ENCODE results near the gene PCGF3.
A peak's percentile ranks its signal among the peaks of the same experiment; 100 is the strongest.

Gene PCGF3

GRCh38 chr4:723751-724530, 18.3 kb downstream of the PCGF3 start:
- TF ChIP-seq, protein P1, sequence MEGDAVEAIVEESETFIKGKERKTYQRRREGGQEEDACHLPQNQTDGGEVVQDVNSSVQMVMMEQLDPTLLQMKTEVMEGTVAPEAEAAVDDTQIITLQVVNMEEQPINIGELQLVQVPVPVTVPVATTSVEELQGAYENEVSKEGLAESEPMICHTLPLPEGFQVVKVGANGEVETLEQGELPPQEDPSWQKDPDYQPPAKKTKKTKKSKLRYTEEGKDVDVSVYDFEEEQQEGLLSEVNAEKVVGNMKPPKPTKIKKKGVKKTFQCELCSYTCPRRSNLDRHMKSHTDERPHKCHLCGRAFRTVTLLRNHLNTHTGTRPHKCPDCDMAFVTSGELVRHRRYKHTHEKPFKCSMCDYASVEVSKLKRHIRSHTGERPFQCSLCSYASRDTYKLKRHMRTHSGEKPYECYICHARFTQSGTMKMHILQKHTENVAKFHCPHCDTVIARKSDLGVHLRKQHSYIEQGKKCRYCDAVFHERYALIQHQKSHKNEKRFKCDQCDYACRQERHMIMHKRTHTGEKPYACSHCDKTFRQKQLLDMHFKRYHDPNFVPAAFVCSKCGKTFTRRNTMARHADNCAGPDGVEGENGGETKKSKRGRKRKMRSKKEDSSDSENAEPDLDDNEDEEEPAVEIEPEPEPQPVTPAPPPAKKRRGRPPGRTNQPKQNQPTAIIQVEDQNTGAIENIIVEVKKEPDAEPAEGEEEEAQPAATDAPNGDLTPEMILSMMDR (IDR thresholded peaks at IDR 0.05; ENCODE audit: low read length, missing control alignments), result no peak
- H3K4me3 ChIP-seq (replicated peaks; ENCODE audit: low read depth, low read length), result no peak overlapping the region
- DNase-seq (ENCODE audit: low read depth), result no peak

- H3K4me3 ChIP-seq (replicated peaks; ENCODE audit: low read depth, low read length), result no peak overlapping the region
- TF ChIP-seq, protein P1 (IDR thresholded peaks at IDR 0.05; ENCODE audit: low read length, missing control alignments), result no peak
- DNase-seq (ENCODE audit: low read depth), result no peak
Observed at GRCh38 chr4:725391-726234, 20.0 kb downstream of the PCGF3 start.

- H3K4me3 ChIP-seq (replicated peaks; ENCODE audit: low read depth, low read length), result no peak overlapping the region
- peak; percentile 80 for DNase-seq (ENCODE audit: low read depth)
- TF ChIP-seq, protein P1 (IDR thresholded peaks at IDR 0.05; ENCODE audit: low read length, missing control alignments), result no peak
Observed at GRCh38 chr4:726235-726787, 20.7 kb downstream of the PCGF3 start.

- H3K4me3 ChIP-seq (replicated peaks; ENCODE audit: low read depth, low read length), result no peak overlapping the region
- no peak for DNase-seq (ENCODE audit: low read depth)
Observed at GRCh38 chr4:726838-727237, 21.2 kb downstream of the PCGF3 start.

DNA sequence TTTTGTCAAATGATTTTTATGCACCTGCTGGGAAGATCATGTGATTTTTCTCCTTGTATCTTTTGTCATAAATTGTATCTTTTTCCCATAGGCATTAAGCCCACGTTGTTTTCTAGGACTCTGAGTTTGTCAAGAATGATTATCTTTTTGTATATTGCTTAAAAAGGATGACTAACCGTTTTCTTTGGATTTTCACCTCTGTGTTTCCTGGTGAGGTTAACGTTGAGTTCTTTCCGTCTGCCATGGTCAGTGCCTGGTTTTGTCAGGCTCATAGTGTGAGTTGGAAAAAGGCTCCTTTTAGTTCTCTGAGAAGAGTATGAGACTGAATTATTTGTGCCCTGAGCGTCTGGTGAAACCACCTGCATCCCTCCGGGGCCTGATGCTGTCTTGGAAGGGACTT, 21.9 kb downstream of the PCGF3 start:
- TF ChIP-seq, protein P1 (IDR thresholded peaks at IDR 0.05; ENCODE audit: low read length, missing control alignments), result no peak
- no peak overlapping the region for H3K4me3 ChIP-seq (replicated peaks; ENCODE audit: low read depth, low read length)
- DNase-seq (ENCODE audit: low read depth), result peak; percentile 44

More at GRCh38 chr4:726838-727237, 21.2 kb downstream of the PCGF3 start:
- TF ChIP-seq, protein P1 (IDR thresholded peaks at IDR 0.05; ENCODE audit: low read length, missing control alignments), result no peak

DNA sequence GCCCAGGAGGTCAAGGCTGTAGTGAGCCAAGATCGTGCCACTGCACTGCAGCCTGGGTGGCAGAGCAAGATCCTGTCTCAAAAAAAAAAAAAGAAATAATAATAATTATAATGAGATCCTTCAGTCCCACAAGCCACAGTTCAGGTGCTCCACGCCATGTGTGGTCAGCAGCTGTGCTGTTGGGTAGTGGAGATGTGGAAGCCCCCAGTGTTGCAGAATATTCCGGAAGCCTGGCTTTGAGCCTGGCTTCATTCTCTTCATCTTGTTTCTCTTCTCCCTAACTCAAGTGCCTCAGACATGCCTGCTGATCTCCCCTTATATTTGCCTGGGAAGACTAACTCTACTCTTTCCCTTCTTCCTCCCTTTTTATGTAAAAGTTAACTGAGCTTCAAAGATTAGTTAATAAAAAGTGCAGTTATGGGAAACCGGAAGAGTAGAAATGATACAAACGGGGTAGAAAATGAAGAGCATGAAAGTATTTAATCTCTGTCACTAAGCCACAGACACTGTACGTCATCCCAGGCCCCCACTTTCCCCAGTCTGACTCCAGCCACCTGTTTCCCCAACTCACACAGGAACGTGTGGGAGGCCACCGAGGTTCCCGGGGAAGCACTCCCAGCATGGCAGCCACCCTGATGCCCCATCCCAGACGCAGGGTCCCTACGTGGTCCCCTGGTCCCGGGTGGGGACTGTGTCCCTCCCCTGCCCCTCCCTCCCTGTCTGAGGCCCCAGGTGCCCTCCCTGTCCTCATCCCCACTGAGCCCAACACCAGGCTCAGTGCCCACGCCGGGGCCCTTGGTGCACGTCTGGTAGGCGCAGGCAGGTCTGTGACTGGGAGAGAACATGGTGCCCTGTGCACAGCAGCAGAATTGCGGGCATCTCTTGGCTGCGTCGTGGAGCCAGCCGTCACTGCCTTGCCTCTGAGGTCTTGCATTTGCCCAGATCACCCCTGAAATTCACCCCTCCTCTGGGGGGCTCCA, 24.0 kb downstream of the PCGF3 start:
- TF ChIP-seq, protein P1 (IDR thresholded peaks at IDR 0.05; ENCODE audit: low read length, missing control alignments), result no peak
- H3K4me3 ChIP-seq (replicated peaks; ENCODE audit: low read depth, low read length), result no peak overlapping the region

More for the DNA sequence above, 24.0 kb downstream of the PCGF3 start:
- no peak for DNase-seq (ENCODE audit: low read depth)
